GM19023 (cell line): Measurements from ENCODE around the gene GLB1L2.

Experiments
- ATAC-seq: cut with Tn5 transposase; IDR thresholded peaks from one replicate; pipeline ENCODE4 v1.9.1; 2021; ENCODE audit warnings: mild to moderate bottlenecking, moderate library complexity; ENCODE audit not compliant: unreplicated experiment

The GLB1L2 gene

GRCh38 chr11:134346976-134347350 lies 15.2 kb downstream of the GLB1L2 start:
- ATAC-seq: no peak

DNA sequence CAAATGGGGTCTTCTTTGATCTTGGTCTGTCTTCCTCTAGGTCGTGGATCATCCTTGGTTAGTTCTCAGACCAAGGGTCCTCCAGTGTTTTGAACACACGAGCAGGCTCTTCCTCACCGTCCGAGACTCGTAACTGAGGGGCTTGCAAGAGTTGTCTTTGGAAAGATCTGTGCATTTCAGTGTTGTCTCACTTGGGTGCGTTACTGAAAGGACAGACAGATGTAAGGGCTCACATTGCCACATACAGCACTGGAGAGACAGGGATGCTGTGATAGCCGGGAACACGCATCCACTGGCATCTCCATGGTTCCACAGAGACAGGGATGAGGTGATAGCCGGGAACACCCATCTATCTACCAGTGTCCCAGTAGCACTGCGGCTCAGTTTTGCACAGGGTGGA lies 15.7 kb downstream of the GLB1L2 start:
- no peak for ATAC-seq

- ATAC-seq: no peak
Observed at GRCh38 chr11:134349109-134349801, 17.5 kb downstream of the GLB1L2 start.

DNA sequence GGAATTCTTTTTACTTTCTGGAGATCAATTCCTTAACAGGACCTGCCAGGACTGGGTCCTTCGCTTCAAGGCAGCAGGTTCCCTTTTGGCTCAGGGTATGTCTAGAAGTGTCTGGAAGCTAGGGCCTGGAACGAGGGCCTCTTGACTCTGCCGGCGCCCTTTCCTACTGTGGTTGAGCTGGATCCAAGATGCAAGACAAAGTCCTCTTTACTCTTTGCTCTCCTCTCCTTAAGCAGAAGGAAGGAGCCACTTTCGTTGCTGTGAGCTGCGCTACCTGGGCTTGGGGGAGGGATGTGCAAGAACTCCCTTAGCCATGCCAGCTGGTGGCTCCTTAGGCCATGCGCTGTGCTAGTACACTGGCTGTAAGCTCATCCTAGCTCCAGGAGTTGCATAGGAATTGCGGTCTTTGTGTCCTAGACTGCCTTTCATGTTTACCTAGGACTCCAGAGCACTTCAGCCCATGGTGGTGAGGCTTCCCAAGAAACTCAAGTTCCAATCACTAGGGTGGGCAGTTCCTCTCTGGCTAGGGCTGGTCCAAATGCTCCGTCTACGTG lies 18.1 kb downstream of the GLB1L2 start:
- no peak for ATAC-seq

- ATAC-seq: no peak
Observed at GRCh38 chr11:134350381-134350780, 18.6 kb downstream of the GLB1L2 start.

DNA sequence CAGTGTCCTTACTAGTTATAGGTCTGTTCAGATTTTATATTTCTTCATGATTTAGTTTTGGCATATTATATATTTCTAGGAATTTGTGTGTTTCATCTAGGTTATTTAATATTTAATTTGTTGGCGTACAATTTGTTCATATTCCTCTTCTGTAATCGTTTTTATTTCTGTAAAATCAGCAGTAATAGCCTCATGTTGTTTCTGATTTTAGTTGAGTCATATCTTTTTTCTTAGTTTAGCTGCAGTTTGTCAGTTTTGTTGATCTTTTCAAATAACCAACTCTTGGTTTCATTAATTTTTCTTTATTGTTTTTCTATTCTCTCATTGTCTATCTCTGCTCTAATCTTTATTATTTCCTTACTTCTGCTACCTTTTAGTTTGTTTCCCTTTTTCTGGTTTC lies 20.3 kb downstream of the GLB1L2 start:
- no peak for ATAC-seq

DNA sequence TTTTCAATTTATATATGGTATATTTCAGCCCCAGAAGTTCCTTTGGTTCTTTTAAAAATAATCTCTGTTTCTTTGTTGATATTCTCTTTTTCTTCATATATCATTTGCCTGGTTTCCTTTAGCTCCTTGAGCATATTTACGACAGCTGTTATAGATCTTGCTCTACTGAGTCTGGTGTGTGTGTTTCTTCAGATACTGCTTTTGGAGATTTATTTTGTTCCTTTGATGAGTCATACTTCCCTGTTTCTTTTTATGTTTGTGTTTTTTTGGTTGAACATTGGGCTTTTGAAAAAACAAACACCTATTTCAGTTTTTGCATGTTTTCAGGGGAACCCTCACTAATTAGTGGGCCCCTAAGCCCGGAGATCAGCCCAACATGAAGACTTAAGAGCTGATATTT lies 23.3 kb downstream of the GLB1L2 start:
- no peak for ATAC-seq

- ATAC-seq: no peak
Observed at GRCh38 chr11:134355656-134356055, 23.9 kb downstream of the GLB1L2 start.

DNA sequence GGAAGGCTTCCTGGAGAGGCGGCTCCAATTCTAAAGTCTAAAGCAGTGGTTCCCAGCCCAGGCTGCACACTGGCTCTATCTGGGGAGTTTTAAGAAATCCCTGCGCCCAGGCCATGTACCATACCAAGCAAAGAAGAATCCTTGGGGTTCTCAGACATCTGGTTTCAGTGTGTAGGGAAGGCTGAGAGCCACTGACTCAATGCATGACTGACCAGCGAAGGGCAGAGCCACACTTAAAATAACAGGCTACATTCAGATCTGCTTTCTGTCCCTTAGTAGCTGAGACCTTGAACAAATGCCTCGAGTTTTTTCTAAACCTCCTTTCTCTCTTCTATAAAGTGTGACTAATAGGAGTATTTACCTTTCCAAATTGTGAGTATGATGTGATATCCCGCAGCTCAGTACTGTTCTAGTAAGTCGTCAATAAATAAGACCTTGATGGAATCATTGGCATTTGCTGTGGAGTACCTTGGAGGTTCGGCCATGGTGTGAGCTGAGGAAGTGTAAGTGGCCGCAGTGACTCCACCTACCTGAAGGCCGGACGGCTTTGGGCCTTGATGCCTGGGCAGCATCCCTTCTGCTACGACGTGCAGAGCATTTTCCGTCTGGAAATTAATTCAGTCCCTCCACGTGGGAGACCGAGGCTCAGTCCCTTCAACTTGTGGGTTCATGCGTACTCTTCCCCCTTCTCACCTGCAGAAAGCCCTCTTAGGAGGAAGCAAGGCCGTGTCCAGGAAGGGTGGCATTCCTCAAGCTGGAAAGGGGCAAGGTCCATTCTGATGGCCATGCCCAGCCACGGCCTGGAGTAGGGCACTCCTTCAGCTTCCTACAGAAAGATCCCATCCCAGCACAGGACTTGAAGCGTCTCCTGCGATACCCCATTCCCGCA lies 25.1 kb downstream of the GLB1L2 start:
- no peak for ATAC-seq

GRCh38 chr11:134357545-134357839 lies 25.7 kb downstream of the GLB1L2 start:
- ATAC-seq: no peak

- no peak for ATAC-seq
Observed at GRCh38 chr11:134358165-134358855, 26.5 kb downstream of the GLB1L2 start.

GRCh38 chr11:134358856-134359490 lies 27.2 kb downstream of the GLB1L2 start:
- ATAC-seq: no peak

DNA sequence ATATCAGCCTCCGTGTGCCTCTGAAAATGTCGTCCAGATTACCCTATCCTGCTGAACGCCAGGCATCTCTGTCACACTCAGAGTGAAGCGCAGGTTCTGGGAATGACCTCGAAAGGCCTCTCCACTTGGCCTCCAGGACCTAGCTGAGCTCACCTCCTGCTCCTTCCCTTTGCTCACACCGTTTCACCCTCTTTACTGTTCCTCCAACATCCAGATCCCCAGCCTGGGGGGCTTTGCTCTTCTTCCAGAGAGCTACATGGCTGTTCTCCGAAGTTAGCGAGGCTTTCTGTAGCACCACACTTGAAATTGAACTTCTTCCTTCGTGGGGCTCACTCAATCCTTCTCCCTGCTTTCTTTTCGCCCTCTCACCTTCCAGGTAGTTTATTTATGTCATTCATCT lies 27.9 kb downstream of the GLB1L2 start:
- no peak for ATAC-seq

DNA sequence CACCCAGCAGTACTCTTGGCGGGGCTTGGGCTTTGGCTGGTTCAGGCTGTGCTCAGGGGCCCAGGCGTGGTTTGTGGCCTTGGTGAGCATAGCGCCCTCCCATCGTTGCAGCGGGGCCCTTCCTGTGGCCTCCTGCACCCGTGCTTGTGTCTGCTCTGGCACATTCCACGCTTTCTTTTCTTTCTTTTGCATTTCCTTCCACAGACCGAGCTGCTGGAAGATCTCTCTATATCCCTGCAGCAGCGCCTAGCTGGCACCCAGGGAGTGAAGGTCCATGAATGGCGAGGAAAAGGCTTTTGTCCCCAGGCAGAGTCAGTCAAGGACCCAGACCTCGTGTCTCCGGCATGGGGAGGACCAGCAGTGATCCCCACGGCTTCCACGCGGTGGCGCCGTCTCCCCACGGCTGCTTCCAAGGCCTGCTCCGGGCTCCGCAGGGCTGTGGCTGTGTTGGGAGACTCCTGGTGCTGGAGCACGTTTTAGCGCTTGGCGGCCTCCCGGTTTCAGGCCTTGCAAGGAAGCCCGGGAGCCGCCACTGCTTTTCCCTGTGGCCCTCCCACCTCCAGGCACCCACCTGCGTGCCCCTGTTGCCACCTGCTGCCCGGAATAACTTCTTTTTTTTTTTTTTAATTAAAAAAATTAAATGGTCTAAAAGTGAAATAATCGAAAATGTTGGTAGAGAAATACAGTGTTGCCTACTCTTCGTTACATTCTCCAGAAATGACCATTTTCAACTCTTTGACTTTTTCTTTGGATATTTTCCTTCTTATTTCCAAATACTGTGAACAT lies 28.5 kb downstream of the GLB1L2 start:
- peak; percentile 75 for ATAC-seq

- ATAC-seq: no peak
Observed at GRCh38 chr11:134361661-134362060, 29.9 kb downstream of the GLB1L2 start.

- no peak for ATAC-seq
Observed at GRCh38 chr11:134362192-134362901, 30.6 kb downstream of the GLB1L2 start.

DNA sequence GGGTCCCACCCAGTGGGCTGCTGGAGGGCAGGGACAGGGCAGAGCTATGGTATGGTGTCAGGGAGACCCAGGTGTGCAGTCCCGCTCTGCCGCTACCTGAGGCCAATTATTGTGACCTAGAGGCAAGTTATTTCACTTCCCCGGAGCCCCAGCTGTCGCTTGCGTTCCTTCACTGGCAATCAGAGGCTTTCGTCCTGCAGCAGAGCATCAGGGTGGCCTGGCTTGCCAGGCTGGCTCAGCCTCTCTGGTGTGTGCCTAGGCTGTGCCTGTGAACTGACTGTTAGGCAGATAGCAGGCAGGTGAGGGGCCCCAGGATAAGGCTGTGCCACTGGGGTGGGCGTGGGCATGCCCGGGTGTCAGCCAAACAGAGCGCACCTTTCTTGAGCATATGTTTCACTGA lies 31.4 kb downstream of the GLB1L2 start:
- no peak for ATAC-seq

DNA sequence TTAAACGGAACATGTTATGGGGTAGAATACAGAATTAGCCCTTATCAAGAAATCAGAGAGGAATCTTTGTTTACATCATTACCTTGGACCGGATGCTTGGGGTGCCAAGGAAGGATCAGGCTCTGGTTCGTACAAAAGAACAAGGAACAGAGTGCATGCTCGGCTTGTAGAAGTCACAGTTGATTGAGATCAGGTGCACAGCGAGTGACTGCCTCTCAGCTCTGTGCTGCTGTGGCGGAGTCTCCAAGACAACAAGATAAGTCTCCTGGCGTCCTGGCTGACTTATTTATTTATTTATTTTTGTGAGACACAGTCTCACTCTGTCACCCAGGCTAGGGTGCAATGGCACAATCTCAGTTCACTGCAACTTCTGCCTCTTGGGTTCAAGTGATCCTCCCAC lies 31.8 kb downstream of the GLB1L2 start:
- ATAC-seq: no peak

- ATAC-seq: no peak
Observed at GRCh38 chr11:134364261-134364660, 32.5 kb downstream of the GLB1L2 start.
